HTR-8/SVneo (cell line): ENCODE results near the gene SMAD9.
"Not testable (repeated sequence)": the region's sequence is repeated elsewhere in the genome, so short reads cannot be mapped to it uniquely, and the experiment has no call there.

Experiments used
- DNase-seq: peaks from one replicate; pipeline ENCODE4 v3.0.0; 2011; ENCODE audit warnings: low spot score, mixed read lengths; ENCODE audit not compliant: insufficient read length
- FAIRE-seq: peaks from 2 replicates; lab custom pipeline; 2011; peaks lifted over from hg19 to GRCh38; lab: Jason Lieb, UNC

Gene SMAD9

DNA sequence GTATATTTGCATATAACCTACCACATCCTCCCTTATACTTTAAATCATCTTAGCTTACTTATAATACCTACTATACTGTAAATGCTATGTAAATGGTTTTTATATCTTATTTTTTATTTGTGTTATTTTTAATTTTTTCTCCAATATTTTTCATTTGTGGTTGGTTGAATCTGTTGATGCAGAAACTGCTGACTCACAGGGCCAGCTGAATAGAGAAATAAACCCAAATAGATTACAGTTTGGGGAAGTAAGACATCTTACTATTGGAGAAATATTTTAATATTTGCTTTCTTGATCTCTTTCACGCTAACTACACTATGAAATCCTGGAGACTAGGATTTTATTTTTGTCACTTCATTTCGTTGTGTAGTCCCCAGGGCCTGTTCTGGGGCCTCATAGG is 7.1 kb downstream of the SMAD9 start:
- FAIRE-seq, result no peak
- no peak for DNase-seq

DNA sequence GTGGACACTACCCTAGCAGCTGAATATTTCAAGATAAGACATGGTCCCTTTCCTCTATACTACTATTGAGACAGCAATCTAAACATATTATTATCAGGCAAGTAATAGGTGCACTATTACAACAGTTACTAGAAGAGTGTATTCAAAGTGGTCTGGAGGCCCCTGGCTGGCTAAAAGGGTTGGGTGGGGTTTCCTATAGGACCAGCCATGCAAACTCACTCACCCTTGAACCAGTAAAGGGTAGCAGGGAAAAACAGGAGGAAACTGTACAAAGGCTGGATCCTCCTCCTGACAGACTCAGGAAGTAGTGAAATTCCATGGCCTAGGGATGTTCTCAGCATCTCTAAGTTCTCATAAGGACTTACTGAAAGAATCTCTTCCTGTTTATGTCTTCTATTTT is 7.7 kb downstream of the SMAD9 start:
- FAIRE-seq (no peak), DNase-seq (no peak)

DNA sequence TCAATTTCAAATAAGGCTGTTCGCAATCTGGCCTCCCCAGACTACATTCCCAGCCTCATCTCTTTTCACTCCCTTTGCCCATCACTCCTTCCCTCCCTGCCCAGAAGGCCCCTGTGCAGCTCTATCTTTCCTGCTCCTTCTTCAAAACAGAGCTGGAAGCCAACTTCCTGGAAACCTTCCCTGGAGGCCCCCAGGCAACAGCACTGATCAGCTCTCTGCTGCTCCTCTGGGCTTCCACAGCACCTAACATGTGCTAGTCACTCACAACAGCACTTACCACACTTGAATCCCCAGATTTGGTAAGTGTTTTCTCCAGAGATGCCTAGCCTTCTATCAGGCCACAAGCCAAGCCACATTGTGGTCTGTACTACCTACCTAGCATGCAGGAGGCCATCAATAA is 9.5 kb downstream of the SMAD9 start:
- FAIRE-seq (no peak), DNase-seq (no peak)

DNA sequence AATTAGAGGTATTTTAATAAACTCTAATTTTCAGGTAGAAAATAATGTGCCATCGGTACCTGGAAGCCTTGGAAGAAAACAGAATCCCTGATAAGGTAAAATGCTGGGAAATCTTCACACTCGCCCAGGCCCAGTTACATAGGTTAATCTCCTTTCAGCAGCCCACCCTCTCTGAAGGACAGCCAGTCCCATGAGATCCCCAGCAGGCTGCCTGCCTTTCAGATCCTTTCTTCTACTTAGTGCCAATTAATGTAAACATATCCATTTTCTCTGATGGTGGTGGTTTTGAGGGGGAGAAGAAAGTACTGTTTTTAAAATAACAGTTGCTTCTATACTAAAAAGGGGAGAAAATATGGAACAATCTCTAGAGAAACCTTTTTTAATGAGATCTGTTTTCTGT is 12.2 kb downstream of the SMAD9 start:
- FAIRE-seq (no peak), DNase-seq (no peak)

DNA sequence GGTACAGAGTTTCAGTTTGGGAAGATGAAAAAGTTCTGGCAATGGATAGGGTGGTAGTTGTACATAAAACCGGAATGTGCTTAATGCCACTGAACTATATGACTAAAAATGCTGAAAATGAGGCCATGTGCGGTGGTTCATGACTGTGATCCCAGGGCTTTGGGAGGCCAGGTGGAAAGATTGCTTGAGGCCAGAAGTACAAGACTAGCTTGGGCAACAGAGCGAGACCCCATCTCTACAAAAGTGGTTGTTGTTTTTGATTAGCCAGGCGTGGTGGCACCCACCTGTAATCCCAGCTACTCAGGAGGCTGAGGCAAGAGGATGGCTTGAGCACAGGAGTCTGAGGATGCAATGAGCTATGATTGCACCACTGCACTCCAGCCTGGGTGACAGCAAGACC is 12.8 kb downstream of the SMAD9 start:
- FAIRE-seq, result no peak
- DNase-seq, result no peak

DNA sequence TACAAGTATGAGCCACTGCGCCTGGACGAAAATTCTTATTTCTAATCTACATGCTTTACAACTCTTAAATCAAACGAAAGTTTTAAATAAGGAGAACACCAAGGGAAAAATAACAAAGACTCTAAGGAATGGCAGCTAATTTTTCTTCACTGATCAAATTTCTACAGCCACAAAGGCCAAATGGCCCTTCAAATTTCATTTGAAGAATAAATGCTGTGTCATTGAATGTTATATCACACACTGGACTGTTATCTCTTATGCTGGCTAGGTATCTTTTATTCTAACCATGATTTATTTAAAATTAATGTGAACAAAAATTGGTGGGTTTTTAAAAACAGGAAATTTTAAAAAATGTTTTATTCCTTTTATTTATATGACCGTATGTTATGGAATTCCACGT is 14.1 kb downstream of the SMAD9 start:
- DNase-seq (no peak), FAIRE-seq (no peak)

DNA sequence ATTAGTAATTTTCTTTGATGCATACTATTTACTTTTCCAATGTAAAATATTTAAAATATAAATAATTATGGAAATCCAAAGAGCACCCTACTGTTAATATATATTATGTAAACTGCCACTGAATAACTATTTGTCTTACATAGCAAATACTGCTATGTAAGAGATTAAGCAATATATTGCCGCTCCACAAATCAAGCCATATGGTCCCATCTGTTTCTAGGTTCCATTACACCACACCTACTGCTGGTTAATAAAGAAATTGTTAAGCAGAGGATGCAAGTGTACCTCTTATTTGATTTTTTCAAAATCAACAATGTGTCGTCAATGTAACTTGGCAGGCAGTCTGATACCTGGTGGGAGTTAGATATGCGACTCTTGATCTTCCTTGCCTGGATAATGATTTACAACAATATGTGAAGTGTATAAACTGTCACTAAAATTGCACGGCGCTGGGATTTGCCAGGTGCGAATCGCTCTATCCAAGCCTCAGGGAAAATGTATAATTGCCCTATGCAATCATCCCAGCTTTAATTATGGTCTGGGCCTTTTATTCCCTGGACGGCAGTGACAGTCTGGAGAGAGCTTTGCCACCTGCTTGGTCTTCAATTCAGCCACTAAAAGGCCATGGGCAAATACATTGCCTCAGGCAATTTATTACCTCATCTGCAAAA is 16.0 kb downstream of the SMAD9 start:
- DNase-seq (no peak), FAIRE-seq (no peak)

DNA sequence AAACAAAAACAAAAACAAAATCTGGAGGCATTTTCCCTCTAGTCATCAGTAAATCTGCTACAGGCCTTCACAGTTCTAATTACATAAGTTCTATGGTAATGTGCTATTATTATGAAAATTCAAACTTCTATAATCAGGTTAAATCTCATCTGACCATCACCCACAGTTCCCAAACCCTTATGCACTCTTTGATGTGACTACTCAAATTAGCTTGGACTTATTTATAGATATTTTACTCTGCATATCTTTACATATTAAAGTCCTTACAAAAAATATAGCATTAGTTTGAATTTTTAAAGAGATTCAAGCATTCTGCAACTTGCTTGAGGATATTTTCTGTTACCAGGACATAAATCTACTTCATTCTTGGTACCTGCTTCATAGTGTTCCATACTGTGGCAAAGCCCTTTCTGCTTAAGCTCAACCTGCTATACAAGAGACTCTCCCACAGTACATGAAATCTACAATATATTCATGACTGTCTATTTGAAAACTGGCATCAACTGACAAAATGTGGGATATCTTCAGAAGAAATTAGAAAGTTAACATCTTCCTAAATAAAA is 22.9 kb downstream of the SMAD9 start:
- FAIRE-seq (no peak), DNase-seq (no peak)

DNA sequence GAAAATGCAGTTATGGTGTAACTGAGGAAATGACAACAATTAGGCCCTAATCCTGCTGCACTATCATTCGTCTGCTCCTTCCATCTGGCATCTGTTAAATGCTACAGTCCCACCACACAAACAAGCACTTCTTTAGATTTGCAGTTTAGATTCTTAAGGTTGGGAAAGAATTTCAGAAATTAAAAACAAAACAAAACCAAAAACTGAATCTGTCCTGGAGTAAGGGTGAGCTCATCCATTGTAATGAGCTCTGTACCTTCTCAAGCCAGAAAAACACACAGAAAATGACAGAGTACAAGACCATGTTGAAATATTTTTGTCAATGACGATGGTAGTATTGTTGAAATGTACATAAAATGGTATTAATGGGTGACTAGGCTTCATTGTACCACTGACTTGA is 28.3 kb downstream of the SMAD9 start:
- FAIRE-seq (no peak), DNase-seq (no peak)

DNA sequence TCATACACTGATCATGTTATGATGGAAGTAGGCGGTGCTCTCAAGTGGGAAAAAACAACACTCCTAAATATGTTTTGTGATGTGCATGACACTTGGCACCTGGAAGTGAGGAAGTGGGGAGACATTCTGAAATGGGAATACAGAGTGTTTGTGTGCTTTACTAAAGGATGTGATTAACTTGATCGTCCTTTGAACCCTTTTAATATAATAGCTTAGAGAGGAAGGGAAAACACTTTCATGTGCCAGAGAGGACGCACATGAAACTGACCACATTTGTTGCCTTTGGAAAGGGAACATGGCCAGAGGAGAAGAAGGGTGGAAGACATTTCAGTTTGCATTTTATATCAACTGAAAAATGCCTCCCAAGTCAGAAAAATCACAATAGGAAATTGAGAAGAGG is 31.4 kb downstream of the SMAD9 start:
- DNase-seq (no peak), FAIRE-seq (no peak)

DNA sequence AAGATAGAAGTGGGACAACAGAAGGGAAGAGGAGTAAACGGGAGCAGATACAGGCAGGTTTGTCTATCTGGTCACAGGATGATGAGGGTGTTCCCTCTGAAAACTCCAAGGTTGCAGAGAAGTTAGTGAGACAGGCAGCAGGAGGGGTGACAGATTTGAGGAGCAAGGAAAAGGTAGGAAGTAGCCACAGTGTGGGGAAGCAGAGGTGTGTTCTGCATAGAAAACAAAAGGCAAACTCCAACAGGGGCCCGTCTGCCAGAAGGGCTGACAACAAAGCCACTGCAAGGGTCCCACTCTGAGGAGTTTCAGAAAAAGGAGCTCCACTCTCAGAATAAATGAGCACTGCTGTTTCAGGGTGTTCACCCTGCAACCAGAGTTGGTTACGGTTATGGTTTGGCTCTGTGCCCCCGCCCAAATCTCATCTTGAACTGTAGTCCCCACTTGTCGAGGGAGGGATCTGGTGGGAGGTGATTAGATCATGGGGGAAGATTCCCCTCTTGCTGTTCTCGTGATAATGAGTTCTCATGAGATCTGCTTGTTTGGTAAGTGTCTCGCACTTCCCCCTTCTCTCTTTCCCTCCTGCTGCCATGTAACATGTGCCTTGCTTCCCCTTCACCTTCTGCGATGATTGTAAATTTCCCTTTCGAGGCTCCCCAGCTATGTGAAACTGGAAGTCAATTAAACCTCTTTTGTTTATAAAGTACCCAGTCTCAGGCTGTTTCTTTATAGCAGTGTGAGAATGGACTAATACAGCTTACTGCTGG is 32.1 kb downstream of the SMAD9 start:
- no peak for FAIRE-seq
- DNase-seq, result no peak

DNA sequence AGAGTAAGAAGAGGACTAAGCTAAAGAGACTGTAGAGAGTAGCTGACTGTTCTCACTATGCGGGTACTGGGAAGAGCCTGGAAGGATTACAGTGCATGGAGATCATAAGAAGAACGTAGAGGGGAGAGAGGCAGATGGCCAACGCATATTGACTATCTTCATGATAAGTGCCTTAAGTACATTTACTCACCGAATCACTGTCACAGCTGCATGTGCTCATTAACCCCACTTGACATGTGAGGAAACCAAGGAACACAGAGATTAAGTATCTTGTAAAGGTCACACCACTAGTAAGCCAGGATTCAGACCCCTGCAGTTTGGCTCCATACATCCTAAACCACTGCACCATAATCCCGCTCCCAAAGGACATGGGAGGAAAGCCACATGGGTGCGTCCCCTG is 34.1 kb downstream of the SMAD9 start:
- DNase-seq (no peak), FAIRE-seq (no peak)

DNA sequence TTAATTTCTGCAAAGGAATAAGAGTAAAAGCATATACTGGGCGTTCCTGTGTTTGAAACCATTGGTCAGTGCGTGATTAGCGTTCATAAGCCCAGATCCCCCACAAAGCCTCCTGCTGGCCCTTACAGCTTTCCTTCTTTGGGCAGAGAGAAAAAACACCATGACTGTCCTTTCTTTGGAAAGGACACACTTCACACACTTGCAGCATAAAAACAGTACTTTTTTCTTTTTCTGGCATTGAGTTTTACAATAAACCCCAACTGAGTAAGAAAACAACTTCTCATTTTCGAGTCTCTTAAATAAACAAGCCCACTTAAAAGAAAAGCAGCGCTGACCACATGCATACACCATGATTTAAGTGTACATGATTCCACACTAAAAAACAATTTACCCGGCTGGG is 35.8 kb downstream of the SMAD9 start:
- DNase-seq (no peak), FAIRE-seq (no peak)

DNA sequence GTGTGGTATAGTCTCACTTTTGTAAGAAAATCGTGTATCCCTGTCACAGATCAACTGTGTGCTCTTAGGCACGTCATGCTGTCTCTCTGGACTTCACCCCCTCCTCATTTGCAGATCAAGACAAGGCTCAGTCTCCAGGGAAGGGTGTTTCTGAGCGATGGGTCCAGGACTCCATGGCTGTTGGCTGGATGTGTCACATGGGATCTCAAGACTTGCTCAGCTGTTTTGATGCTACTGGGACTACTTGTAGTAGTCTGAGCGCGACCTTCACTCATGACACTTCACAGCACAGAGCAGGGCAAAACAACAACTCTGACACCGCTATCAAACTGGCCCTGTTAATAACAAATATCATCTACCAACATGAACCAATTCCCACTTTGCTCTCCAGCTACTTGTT is 36.2 kb downstream of the SMAD9 start:
- DNase-seq (no peak), FAIRE-seq (no peak)

DNA sequence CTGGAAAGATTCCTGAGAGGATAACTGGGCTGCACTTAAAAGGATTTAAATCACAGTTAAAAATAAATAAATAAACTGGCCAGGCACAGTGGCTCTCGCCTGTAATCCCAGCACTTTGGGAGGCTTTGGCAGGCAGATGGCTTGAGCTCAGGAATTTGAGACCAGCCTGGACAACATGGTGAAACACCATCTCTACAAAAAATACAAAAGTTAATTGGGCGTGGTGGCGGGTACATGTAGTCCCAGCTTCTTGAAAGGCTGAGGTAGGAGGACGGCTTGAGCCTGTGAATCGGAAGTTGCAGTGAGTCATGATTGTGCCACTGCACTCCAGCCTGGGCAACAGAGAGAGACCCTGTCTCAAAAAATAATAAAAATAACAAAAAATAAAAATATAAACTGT is 36.6 kb downstream of the SMAD9 start:
- not testable (repeated sequence) for DNase-seq, FAIRE-seq

DNA sequence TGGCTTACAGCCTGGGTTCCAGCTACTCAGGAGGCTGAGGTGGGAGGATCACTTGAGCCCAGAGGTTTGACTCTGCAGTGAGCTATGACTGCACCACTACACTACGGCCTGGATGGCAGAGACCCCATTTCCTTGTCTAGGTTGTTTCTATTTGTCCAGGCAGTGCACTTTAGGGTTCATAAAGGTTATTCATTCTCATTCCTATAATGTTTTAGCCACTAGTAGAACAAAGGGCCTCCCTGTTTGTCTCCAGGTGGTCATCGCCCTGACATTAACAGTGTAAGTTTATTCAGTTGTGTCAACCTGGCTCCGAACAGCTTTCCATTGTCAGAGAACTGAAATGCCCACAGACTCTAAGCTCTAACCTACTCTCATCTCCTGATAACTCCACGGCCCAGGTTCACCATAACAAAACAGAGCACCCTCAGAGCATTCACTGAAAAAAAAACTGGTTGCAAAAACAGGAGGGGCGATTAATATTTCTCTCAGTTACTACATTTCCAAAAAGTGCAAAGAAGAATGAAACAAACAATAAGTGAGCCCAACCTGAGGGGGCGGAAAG is 37.1 kb downstream of the SMAD9 start:
- FAIRE-seq (no peak), DNase-seq (no peak)

DNA sequence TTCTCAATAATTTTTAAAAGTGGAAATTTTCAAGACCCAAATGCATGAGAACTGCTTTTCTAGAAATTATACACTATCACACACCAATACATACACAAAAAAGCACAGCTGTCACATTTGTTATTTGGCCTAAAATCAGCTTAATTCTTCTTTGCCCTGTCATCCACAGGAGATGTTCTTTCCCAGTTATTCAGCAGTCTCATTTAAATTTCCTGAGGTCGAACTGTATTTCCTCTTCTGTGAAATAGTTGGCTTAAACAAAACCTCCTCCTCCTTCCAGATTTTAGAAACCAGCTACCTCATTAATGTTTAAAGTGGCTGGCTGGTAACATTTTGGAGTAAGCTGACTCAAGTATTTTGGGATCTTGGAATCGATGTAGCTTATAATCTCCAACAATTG is 39.1 kb downstream of the SMAD9 start:
- FAIRE-seq, result no peak
- no peak for DNase-seq

DNA sequence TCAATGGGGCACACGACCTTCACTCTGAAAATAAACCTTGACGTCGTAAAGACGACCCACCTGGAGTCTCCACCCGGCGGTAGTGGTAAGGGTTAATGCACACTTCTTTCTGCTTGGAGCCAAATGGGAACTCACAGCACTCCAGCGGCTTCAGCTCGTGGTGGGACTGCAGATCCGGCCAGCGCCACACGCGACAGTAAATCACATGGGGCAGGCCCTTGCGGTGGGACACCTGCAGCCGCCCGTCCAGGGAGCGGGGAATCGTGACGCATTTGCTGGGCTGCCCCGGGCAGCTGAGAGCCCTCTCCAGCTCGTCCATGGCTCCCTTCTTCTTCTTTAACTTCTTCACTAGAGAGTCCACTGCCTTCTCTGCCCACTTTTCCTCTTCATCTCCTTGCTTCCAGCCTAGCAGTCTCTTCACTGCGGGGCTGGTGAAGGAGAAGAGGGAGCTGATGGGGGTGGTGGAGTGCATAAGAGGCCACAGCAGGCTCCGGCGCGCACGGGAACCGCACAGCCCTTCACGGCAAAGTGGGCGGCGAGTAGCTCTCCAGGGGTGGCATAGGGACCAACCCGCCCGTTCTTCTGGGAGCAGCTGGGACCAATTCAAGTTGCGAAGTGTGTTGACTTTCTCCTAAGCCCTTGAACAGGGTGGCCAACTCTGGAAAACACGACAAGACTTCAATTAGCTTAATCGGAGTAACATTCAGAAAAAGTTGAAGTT is 40.7 kb downstream of the SMAD9 start:
- no peak for FAIRE-seq

DNA sequence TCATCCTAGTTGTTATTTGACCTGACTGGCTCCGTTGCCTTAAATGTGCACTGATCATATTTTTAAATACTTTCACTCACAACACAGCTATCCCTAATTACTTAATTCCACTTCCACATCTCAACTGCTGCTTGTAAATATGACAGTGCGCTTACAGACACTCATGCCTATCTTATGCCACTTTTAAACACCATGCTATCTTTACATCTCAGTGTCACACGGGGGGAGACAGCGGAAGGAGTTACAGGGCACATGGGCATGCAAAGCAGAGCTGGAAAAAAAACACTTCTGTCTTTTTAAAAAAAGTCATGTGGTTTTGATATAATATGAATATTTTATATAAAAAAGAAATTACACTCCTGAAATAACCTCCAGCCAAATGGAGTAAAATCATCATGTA is 44.1 kb downstream of the SMAD9 start:
- no peak for DNase-seq
- no peak for FAIRE-seq

More for the DNA sequence above, 40.7 kb downstream of the SMAD9 start:
- DNase-seq, result no peak

DNA sequence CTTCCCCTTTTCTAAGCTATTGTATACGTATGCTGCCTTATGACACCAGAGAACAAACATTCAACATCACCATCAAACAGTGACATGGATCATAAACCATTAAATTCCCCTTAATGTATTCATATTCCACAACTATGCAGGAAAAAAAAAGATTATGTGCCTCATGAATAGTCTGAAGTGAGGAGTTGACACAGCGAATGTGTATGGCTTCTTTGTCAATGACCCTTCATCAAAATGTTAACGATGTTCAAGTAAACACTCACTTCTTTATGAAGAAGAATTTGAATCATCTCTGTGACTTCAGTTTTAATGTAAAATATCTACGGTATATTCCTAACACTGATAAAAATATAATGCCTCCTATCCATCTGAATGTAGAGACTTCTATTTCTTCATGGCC is 44.6 kb downstream of the SMAD9 start:
- FAIRE-seq (no peak), DNase-seq (no peak)

DNA sequence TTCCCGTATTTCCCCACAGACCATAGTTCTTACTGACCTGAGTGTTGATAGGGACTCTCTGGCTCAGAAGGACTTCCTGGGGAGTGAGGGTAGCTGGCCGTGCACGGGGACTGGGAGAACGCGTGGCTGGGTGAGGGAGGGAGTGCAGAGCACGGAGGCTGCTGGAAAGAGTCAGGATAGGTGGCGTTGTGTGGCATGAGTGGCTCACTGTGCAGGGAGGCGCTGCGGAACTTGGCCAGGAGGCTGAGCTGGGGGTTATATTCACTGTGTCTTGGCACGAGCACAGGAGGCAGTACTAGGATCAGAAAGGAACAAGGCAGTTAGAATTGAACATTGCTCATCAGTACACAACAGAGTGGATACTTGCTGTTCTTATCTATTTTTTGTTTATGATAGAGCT is 47.4 kb downstream of the SMAD9 start:
- no peak for FAIRE-seq
- no peak for DNase-seq
